Embryonic facial prominence (tissue), 1 donor: ENCODE data around the gene ARID5A.

Experiments
- DNase-seq: peaks from one replicate; pipeline ENCODE4 v3.0.0-alpha.2; 2016; ENCODE audit errors: extremely low spot score

ARID5A gene

DNA sequence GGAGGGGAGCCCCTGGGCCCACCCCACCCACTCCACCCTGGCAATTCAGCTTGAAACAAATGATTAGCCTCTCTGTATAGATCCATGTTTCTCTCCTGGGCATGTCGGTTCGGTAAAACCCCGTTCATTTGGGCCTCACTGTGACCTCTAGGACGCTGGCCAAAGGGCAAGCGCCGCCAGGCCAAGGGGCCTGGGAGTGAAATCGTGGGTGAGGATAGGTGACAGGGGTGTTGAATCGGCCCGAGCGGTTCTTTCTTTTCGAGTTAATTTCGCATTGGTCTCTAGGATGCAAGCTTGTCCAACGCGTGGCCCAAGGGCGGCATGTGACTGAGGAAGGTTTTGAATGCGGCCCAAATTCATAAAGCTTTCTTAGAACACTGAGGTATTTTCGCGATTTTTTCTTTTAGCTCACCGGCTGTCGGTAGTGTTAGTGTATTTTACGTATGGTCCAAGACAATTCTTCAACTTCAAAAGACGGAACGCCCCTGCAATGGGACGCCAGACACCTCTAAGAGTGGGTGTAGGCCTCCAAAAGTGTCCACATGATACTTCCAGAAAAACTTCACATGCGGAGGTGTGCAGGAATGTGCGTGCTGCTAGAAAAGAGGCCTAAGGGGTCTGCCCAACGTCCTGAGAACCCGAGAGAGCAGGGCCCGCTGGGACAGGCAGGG lies 9.8 kb upstream of the ARID5A start:
- DNase-seq: no peak

DNA sequence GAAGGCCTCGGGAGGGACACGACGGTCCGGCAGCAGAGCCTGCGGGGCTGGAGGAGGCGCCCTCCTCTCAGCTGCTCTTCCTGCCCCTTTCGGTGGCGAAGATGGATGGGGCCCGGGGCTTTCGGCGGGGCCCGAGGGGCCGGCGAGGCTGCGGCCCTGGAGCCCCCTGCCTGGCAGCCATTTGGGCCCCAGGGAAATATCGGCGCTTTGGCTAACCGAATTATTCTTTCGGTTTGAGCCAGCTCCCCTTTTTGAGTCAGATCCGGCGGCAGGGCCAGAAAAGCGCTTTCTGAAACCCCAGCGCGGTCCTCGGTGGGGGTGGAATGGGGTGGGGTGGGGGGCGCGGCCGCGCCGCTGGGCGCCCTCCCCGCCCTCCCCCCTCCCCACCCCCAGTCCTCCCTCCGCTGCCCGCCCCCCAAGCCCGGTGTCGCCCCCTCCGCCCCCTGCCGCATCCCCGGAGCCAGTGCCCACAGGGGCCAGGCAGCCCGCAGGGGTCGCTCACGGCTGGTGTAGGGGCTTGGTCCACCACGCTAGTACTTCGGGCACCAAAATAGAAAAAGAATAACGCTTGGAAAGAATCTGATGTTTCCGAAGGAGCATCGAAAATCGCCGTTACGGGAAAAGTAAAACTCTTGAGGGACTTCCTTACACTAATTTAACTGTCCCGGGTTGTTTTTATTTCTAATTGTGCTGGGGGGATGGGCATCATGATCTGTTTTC lies 9.1 kb upstream of the ARID5A start:
- DNase-seq: no peak

- peak; percentile 22 for DNase-seq
These were observed 8.4 kb upstream of the ARID5A start for GRCh38 chr2:96528006-96528699.

GRCh38 chr2:96528700-96529375 lies 7.7 kb upstream of the ARID5A start:
- no peak for DNase-seq

- DNase-seq: no peak
These were observed 7.0 kb upstream of the ARID5A start for GRCh38 chr2:96529376-96530143.

- DNase-seq: no peak
These were observed 6.5 kb upstream of the ARID5A start for GRCh38 chr2:96530144-96530430.

GRCh38 chr2:96530474-96531357 lies 5.8 kb upstream of the ARID5A start:
- no peak for DNase-seq

GRCh38 chr2:96531366-96531765 lies 5.2 kb upstream of the ARID5A start:
- DNase-seq: no peak

DNA sequence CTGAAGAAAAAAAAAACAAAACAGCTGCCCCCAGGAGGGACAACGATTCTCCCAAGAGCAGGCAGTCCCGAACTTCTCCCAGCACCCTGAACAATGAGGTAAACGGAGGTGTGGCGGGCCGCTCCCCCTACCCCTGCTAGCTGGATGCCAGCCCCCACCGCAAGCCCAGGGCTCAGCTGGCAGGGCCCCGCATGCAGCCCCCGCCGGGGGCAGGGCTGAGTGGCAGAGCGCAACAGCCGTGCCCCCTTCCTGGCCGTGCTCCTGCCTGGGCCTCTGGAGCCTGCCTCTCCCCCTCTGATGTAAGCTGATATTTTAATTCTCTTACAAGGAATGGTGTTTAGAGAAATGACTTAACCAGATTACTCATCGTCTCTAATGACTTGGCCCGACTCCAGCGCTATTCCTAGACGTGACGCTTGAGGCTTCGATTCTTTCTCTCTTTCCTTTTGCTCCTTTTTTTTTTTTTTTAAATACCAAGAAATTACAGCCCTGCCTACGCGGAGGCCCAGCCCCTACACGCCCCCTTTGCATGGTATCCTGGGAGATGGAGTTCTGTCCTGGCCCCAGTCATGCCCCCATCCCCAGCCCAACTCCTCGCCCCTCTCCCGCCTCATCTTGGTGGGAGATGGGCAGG lies 4.6 kb upstream of the ARID5A start:
- peak; percentile 97 for DNase-seq

- no peak for DNase-seq
These were observed 3.8 kb upstream of the ARID5A start for GRCh38 chr2:96532641-96533291.

DNA sequence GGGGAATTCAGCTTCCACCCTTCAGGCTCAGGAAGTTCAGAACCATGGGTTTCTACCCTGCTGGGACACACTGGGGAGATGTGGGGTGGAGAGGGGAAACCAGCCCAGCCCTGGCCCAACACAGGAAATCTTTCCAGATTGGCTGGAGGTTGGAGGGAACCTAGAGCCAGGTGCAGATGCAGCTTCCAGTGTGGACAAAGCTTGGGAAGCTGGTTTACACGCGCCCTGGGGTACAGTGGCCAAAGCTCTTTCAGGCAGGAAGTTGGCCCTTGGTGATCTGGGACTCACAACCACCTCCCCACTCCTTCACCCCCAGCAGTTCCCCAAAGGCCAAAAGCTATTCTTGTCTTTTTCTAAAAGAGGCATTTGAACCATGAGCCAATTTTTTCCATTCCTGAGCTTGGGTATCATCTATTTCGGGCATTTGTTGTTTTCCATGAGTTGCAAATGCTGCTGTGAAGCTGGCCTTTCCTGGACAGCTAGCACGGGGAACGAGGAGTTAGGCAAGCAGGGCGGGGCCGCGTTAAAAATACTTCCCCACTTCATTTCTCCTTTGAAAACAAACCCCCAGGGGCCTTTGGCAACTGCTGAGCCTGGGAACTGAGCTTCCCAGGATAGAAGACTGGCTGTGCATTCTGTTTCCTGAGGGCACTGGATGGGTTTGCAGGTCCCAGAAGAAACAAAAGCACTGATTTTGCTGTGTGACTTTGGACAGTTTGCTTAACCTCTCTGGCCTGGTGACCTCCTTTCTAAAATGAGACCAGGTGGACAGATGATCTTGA lies 3.1 kb upstream of the ARID5A start:
- peak; percentile 12 for DNase-seq

DNA sequence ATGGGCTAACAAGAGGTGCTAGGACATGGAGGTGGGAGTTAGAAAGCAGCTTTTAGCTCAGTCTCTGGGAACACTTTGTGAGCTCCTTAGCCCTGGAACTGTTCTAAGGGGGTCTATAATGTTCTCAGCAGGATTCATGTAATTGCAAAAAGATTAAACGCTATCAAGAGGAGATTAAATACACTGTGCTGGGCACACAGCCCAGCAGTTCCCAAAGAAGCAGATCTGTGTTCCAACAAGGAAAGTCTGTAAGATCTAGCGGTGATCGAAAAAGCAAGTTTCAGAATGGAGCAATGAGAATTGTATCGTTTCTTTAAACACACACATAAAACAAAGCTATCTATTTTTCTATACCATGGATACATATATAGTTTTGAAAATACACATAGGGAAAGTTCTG lies 2.4 kb upstream of the ARID5A start:
- no peak for DNase-seq

GRCh38 chr2:96534701-96535181 lies 1.8 kb upstream of the ARID5A start:
- no peak for DNase-seq

GRCh38 chr2:96535331-96535730 lies 1.2 kb upstream of the ARID5A start:
- DNase-seq: no peak

GRCh38 chr2:96537066-96537733 lies 648 bp downstream of the ARID5A start:
- DNase-seq: no peak

DNA sequence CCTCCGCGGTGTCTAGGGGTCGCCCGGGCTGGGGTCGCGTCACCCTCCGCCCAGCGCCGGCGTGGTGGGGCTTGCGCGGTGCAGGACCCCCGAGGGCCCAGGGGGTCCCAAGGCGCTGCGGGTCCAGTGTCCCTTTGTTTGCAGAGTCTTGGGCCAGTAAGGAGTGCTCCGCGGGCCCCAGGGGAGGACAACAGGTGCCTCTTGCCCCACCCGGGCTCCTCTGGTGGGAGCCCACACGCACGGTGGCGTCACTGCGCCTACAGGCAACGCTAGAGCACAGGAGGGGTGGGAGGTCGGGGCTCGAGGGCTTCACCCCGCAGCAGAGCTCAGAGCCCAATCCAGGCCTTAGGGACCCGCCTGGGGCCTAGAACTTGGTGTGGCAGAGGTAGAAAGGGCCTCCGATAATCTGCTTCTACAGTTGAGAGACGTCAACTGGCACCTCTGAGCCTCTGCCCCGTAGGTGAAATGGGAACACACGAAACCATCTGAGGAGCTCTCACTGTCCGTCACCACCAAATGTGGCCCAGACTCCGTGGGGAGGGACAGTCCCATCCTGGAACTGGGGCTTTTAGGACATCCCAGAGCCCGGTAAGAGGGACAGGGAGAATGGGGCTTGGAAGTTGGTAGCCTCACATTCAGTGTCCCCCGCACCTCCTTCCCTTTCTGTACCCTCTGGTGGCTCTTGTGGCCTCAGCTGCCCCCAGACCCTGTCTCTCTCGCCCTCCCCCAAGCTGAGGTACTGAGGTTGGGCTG lies 1.4 kb downstream of the ARID5A start:
- DNase-seq: no peak

DNA sequence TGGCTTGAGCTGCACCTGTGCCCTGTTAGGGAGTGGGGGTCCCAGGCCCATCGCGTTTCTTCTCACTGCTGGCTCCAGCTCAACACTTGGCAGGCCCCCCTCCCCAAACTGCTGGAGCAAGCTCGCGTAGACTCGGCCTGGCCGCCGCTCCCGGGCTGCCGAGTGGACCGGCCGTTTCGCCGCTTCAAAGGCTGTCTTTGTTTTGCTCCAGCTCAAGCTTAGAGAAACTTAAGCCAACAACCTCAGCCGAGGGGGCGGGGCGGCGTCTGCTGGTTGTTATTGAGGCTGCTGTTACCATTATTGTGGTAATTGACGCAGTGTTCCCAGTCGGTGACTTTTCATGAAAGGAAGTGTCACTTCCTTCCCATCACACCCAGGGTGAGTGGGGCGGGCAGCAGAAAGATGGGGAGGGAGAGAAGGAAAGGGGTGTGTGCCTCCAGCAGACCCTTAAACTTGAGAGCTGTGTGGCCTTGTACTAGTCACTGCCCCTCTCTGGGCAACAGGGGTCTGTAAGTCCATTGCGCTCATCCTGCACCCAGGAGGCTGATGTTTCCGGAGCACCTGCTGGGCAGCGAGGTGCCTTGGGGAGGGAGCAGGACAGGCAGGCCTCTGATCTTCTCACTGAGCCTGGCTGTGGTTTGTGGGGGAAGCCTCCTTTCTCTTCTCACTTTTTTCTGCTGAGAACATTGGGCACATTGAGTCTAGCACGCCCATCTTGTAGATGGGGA lies 2.1 kb downstream of the ARID5A start:
- DNase-seq: no peak
